PC-9 (cell line): ENCODE data around the gene CD2AP.

ENCODE experiments used
- EZH2 ChIP-seq: fragments of 200-600 bp; sonication (generic); IDR thresholded peaks from 2 replicates; pipeline ENCODE4 v1.8.0; 2017; ENCODE audit warnings: antibody characterized with exemption, low read depth
- TF ChIP-seq, protein P1 (sequence below): fragments of 200-600 bp; sonication (generic); conservative IDR thresholded peaks from 2 replicates; pipeline ENCODE4 v1.6.1; 2017; ENCODE audit warnings: mixed run types, antibody characterized with exemption, mild to moderate bottlenecking, moderate library complexity

- TF ChIP-seq, protein P1, sequence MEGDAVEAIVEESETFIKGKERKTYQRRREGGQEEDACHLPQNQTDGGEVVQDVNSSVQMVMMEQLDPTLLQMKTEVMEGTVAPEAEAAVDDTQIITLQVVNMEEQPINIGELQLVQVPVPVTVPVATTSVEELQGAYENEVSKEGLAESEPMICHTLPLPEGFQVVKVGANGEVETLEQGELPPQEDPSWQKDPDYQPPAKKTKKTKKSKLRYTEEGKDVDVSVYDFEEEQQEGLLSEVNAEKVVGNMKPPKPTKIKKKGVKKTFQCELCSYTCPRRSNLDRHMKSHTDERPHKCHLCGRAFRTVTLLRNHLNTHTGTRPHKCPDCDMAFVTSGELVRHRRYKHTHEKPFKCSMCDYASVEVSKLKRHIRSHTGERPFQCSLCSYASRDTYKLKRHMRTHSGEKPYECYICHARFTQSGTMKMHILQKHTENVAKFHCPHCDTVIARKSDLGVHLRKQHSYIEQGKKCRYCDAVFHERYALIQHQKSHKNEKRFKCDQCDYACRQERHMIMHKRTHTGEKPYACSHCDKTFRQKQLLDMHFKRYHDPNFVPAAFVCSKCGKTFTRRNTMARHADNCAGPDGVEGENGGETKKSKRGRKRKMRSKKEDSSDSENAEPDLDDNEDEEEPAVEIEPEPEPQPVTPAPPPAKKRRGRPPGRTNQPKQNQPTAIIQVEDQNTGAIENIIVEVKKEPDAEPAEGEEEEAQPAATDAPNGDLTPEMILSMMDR, result no peak
- TF ChIP-seq EZH2, result no peak
Observed at GRCh38 chr6:47502920-47503319, 25.3 kb downstream of the CD2AP start.
